T-helper 22 cell (primary cell): ENCODE results near the gene QARS1.

Experiments used
- DNase-seq: peaks from one replicate; pipeline ENCODE4 v3.0.0-alpha.2; 2020; ENCODE audit warnings: low read depth

Gene QARS1

GRCh38 chr3:49053543-49053942 lies 51.0 kb downstream of the QARS1 start:
- no peak for DNase-seq
